HG03175 (cell line): ENCODE measurements around the gene DNAH6.

Experiments
- ATAC-seq: cut with Tn5 transposase; IDR thresholded peaks from one replicate; pipeline ENCODE4 v1.9.1; 2021; ENCODE audit warnings: mild to moderate bottlenecking, moderate library complexity; ENCODE audit not compliant: unreplicated experiment

The DNAH6 gene

DNA sequence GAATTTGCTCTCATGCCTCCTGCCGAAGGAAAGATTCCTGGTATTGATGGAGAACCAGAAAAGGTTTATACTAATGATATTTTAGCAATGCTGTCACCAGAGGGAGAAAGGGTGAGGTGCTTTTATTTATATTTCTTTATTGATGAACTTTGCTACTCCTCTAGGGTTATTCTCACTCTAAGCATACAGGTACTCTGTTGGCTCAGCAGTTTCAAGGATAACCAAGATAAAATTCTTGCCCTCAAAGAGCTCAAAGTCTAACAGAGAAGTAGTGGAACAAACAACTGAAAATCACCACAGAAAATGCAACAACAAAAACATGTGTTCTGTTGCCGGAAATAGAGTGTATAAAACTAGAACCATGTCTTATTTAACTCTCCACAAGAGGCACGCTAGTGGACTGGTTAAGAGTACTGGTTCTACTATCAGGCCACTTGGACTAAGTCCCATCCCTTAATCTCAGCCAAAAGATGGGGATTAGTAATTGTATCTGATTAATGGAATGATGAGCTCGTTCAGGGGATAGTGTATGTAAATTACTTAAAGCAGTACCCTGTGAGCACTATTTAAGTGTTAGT is 103.6 kb downstream of the DNAH6 start:
- no peak for ATAC-seq

DNA sequence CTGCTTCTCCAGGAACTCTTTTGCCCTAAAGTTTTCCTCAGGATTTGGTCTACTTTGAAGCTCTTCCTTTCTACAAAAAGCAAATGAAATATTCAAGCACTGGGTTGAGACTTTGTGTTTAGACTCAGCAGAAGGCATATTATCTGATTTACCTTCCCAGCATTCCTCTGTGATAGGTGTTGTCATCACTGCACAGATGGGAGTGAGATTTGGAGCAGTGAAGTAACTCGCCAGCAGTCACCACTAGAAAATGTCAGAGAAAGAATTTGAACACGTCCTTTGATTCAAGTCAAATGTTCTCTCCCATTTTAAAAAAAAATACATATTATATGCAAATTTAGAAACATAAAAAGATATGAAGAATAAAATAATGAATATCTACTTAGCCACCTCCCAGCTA is 112.2 kb downstream of the DNAH6 start:
- no peak for ATAC-seq

DNA sequence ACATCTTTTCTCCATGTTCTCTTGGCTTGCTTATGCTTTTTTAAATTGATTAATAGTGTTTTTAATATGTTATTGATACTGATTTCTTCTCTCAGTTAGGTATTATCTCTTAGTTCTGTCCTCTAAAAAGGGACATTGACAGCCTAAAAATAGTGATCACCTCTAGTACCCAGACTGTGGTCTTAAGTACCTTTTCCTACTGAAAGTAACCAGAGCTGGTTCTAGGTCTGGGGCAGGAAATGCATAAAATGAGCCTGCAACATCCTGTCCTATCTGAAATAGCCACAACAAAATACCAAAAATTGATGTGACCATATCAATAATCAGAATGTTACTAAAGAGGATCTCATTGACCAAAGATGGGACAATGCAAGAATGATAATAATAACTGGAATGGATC is 113.3 kb downstream of the DNAH6 start:
- ATAC-seq = no peak

DNA sequence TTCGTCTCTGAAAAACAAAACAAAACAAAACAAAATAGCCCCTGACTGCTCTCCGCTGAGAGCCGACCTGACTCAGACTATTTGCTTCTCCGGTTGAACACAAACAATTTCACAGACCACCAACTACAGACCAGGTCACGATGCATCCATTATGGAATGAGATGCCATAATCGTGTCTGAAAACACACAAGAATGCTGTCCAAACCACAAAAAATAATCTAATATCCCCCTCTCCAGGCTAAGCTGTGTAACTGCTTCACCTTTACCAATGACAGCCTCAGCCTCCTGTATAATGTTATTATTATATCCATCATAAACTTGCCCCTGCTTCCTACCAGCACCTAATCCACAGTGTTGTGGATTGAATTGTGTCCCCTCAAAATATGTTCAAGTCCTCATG is 114.7 kb downstream of the DNAH6 start:
- no peak for ATAC-seq

DNA sequence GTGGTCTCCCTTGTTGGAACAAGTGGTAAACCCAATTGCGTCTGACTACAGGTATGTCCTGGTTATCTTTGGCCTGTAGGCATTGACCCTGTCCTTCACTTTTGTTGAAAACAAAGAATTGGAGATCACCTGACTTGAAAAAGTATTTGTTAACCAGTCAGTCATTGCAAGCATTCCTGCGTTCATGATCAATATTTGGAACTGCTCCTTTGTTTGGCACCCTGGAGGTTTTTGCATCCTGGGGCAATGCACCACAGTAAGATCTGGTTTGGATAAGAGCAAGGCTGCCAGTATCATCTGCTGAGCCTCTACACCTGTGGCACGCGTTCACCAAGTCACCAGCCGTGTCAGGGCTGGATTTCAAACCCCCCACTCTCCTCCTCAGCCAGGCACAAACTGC is 115.7 kb downstream of the DNAH6 start:
- no peak for ATAC-seq

DNA sequence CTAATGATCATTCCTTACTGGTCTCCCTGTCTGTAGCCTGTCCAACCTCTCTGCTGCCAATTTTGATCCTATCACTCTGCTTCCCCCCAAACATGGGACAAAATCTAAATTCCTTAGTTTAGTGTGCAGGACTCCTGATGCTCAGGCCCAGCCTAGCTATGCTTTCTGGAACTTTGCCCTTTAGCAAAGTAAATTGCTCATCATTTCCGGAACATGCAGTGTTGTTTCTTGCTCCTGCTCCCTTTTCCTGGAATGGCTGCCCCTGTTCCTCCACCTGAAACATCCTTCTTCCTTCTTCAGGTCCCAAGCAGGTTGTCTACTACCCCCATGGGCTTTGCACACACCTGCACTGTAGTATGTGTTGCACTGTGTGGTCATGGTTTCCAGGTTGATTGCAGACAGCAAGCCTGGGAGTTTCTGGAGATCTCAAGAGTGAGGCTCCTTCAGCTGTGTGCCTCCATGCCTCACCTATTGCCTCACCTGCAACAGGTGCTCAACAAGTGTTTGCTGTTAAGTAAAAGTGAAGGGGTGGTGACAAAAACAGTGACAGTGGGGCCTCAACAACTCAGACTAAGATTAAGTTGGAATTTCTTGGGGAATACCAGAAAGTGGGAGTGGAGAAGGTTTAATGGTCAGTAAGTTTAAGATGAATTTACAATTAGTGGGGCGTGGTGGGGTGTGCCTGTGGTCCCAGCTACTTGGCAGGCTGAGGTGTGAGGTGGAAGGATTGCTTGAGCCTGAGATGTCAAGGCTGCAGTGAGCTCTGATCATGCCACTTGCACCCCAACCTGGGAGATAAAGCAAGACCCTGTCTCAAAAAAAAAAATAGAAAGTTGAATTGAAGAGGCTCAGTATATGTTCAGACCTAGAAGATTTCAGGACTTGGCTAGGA is 120.0 kb downstream of the DNAH6 start:
- ATAC-seq = no peak

DNA sequence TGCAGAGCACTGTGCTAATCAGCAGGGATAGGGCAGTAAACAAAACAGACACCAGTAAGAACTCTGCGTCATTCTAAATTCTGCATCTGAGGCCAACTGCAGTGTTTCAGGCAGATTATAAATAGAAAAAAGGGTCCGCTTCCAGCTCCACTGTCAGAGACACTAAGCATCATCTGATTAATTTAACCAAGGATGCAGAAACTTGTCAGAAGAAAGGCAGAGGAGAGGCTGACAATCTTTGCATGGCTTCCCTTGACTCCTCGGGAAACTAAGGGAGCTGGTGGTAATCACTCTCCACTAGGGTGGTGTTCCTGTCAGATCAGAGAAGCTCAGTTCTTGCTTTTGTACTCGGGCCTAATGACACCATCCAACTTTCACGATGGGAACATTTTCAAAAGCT is 123.5 kb downstream of the DNAH6 start:
- ATAC-seq = no peak

DNA sequence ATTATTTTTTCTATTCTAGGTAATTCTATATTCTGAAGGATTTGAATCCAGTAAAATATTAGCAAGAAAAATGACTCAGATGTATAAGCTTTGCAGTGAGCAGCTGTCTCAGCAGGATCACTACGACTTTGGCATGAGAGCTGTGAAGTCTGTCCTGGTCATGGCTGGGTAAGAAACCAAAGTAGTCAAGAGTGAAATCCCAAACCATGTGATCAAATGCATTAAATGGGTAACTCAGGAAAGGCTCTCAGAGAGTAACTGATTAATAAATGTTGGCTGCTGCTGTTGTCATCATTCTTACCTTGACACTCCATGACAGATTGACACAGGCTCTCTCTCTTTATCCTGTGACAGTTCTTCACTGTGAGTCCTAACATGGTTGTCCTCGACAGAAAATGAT is 124.1 kb downstream of the DNAH6 start:
- ATAC-seq = no peak

DNA sequence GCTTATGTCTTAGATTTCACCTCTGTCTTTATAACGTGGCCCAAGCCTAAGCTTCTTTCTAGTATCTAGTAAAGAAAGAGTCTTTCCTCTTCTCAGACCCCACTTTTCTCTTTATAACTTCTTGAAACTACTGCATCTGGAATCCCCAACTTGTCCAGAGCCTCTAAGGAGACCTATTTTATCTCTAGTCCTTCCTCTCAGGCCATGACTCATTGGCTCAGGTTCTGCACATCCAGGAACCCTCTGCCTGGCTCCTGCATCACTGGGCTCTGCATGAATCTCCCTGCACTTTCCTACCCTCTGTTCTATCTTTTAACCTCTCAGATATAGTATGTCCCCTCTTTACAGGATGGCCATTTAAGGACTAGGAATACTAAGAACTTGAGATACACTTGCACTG is 124.7 kb downstream of the DNAH6 start:
- ATAC-seq = no peak

DNA sequence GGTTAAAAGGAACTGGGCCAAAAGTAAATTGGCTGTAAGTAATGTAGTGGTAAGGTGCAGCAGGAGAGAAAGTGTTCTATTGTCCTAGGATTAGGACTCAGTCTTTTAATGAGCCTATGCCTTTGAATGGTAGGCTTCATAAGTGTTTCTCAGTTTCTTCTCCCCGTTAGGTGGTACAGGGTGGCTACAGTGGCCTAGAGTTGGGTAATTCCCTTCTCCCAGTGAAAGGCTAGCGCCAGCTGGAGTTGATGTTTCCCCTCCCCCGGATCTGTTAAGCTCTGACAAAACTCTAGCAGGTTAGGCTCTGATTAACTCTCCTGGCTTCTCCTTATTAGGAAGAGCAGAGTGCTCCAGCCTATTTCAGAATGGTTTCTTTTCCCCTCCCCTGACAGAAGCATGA is 127.7 kb downstream of the DNAH6 start:
- no peak for ATAC-seq

DNA sequence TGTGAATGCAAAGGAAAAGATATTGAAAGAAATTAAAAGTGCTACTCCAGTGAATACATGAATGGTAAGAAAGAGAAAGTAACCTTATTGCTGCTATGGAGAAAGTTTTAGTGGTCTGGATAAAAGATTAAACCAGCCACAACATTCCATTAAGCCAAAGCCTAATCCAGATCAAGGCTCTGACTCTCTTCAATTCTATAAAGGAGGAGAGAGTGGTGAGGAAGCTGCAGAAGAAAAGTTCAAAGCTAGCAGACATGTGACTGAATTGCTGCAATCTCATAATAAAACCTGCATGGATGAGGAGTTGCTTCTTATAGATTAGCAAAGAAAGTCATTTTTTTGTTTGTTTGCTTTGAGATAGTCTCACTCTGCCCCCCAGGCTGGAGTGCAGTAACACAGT is 130.2 kb downstream of the DNAH6 start:
- no peak for ATAC-seq

DNA sequence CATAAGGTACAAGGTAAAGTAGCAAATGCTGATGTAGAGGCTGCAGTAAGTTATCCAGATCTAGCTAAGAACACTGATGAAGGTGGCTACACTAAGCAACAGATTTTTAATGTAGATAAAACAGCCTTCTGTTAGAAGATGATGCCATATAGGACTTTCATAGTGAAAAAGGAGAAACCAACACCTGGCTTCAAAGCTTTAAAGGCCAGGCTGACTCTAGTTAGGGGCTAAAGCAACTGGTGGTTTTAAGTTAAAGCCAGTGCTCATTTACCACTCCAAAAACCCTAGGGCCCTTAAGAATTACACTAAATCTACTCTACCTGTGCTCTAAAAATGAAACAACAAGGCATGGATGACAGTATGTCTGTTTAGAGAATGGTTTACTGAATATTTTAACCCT is 131.0 kb downstream of the DNAH6 start:
- ATAC-seq = no peak

DNA sequence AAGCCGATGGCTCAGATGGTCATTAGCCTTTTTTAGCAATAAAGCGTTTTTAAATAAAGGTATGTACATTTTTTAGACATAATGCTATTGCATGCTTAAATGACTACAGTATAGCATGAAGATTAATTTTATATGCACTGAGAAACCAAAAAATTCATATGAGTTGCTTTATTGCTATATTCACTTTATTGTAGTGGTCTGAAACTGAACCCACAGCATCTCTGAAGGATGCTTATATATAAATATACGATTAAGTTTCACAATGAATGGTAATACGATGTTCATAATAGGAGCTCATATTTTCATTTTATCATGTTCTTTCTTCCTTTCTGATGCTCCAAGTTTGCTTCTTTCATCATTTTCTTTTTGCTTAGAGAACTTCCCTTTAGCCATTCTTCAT is 132.8 kb downstream of the DNAH6 start:
- ATAC-seq = no peak

DNA sequence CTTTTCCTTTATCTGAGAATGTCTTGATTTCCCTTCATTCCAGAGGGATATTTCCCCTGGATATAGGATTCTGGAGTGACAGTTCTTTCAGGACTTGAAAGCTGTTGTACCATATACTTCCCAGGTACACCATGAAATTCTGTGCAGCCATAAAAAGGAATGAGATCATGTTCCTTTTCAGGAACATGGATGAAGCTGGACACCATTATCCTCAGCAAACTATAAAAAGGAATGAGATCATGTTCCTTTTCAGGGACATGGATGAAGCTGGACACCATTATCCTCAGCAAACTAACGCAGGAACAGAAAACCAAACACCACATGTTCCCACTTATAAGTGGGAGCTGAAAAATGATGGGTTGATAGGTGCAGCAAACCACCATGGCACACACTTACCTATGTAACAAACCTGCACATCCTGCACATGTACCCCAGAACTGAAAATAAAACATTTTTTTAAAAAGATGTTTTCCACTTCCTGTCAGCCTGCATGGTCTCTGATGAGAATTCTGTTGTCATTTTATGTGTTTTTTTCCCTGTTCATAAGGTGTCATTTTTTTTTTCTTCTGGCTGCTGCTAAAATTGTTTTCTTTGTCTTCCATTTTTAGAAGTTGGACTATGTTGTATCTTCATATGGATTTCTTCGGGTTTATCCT is 133.3 kb downstream of the DNAH6 start:
- no peak for ATAC-seq

DNA sequence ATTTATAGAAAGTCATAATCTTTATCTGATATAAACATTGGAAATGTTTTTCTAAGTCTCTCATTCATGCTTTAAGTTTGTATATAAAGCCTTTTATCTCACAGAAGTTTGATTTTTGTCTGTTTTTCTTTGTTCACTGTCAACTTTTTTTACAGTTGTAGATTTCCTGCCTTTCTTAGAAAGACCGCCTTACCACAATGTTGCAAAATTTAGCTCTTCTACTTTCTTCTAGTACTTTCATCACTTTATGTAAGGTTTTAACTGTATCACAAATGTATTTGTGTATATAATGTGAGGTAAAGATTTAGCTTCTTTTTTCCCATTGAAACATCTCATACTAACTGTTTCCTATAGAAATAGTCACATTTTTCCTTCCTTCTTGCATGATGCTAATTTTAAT is 136.1 kb downstream of the DNAH6 start:
- ATAC-seq = no peak

DNA sequence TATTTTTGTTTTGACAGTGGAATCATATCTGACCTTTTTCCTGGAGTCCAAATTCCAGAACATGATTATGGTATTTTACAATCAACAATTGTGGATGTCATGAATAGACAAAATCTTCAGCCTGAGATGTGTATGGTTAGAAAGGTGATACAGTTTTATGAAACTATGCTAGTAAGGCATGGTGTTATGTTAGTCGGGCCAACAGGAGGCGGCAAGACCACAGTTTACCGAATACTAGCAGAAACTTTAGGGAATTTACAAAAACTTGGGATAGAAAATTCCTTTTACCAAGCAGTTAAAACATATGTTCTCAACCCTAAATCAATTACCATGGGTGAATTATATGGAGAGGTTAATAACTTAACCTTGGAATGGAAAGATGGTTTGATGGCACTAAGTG is 137.0 kb downstream of the DNAH6 start:
- no peak for ATAC-seq

DNA sequence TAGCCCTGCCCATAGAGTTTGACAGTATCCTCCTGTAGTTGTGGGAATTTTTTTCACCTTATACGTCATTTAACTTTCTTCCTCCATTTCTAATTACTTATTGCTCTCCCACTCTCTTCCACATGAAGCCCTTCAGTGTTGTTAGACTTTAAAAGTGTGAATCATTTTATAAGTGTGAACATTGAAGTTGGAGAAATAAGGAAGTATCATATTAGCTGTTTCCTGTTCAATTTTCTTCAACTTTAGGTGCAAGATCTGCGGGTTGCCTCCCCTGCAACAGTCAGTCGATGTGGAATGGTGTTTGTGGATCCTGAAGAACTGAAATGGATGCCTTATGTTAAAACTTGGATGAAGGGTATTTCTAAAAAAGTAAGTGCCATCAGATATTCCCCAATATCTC is 138.1 kb downstream of the DNAH6 start:
- no peak for ATAC-seq

DNA sequence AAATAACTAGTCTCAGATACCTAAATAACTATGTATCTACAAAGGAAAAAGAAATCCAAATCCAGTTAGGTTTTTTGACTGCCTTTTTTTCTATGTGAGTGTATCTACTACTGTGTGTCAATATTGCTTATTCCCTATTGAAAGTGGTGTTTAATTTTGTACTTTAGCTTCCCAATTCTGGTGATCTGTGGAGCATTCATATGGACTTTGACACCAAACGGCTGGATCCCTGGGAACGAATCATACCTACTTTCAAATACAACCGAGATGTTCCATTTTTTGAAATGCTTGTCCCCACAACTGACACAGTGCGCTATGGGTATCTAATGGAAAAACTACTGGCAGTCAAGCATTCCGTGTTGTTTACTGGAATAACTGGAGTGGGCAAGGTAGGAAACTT is 152.8 kb downstream of the DNAH6 start:
- no peak for ATAC-seq

DNA sequence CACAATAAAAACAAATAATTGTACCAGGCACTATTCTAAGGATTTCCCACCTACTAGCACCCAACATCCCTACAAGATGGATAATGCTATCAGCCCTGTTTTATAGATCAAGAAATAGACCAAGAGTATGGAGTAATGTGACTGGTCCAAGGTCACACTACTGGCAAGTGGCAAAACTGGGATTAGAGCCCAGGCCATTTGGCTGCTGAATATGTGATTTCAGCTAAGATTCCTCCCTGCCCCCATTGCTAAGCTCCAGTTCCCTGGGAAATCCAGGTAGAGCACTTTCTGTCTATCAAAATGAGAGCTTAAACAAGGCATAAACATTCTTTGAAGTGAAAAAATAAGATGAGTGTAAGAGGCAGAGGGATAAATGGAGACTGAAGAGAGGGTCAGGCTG is 157.8 kb downstream of the DNAH6 start:
- no peak for ATAC-seq

DNA sequence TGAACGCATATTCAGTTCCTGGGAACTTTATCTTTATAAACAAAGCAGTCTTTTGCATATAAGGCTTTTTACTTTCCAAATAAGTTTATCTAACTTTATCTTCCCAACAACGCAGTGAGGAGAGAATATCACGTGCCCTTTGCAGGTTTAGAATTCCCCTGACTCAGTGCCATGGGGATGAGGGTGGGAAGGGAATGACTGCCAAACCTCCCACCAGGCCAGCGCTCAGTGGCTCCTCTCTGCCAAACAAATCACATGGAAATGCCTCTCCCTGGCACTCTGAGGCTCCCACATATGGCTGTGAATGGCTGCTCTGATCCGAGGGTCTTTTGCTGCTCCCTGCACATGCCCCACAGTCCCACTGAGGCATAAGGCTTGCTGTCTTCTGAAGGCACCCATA is 158.3 kb downstream of the DNAH6 start:
- no peak for ATAC-seq

DNA sequence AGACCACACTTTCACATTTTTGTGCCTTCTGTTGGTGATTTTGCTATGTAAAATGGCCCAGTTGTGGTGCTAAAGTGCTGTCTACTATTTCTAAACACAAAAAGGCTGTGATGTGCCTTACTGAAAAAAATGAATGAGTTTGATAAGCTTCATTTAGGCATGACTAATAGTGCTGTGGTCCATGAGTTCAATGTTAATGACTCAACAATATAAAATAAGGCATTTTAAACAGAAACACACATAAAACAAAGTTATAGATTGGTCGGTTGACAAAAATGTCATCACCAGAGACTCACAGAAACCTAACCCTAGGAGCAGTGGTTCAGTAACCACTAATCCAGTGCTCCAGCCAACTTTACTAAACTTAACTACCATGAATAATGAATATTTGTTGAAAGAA is 160.0 kb downstream of the DNAH6 start:
- no peak for ATAC-seq

DNA sequence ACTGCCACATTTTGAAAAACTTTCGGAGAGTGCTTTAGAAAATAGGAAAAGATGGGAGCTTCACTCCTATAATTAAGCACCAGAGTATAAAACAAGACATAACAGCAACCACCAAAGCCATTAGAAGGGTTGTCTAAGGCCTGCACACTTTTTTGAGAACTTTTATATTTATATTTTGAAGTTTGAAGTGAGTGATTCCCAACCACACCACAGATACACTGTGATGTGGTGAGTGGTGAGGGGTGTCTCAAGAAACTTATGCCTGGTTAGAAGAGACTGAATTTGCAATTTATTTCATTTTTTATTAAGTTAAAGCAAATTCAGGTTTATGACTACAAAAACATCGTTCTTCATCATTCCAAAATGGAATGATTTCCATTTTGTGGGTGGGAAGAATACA is 161.9 kb downstream of the DNAH6 start:
- ATAC-seq = no peak
